ENCODE data around the gene GPRIN2.

The GPRIN2 gene

GRCh38 chr10:46548498-46549090 is 7.9 kb downstream of the GPRIN2 start:
- DNase-seq = no peak

DNA sequence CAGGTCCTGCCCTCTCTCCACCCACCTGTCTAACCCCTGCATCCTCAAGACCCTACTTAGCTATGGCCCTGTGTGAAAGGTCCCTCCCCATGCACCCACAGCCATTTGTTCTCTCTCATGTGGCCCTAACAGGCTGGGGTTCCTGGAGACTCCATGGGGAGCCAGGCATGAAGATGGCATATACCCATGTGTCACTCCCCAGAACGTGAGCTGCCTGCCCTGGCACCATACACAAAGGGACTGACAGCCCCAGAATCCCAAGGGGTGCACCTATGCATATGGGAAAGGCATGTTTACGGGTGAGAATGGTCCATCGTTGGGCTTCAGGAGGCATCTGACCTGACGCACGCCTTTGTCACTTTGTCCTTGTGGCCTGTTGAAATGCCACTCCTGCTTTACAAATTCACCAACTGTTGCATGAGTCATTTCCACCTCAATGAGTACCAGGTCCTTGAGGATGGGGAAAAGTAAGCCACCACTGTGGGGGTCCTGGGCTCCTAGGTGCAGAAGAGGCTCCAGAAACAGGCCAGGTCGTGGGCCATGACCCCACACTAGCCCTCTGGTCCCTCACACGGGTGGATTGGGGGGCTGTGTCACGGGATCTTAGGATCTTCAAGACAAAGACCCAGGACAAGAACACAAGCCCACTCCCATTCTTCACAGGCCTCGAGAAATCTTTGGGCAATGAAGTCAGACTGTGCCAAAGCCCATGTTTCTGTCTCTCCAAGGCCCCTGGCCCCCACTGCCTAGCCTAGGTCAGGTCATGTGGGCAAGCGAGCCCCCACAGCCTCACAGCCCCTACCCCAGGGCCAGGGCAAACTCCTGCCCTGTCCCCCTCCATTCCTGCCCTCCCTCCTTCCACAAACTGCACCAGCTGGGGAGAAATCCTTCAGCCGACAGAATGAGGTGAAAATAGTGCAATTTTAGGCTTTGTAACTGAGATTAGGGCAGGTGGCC is 8.6 kb downstream of the GPRIN2 start:
- no peak for DNase-seq

DNA sequence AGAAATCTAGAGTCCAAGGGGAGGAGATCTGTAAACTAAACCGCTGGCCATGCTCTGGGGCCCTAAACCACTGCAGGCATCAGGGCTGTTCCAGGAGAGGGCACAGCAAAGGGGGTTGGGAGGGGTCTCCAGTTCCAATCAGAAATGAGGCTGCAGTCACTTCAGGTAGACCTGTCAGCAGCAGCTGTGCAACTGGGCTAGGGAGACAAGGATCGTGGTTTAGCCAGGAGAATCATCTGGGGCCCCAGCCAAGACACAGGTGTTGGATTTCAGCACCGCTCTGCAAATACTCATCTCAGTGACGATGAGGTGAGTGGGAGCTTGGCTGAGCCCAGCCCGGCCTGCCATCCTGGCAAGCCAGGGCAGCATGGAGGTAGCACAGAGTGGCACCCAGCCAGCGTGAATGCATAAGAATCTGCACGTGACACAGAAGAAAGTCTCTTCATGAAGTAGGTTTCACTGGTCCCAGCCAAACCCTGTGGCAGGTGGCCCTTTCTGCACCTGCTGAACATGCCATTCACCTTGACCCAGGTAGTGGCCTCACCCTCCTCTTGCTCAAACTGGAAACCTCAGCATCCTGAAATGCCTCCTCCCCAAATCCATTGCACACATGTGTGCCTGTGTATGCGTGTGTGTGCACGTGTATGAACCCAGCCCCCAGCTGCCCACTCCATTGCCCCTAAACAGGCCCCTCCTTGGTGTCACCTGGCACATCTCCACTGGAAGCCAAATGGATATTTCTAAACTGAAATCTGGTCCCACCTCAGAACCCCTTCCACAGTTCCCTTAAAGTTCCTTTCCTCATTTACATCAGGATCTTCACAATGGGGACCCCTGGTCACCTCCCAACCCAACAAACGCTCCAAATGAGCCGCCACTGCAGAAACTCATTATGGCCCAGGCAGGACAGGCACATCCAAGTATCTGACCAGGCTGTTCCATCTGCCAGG is 9.6 kb downstream of the GPRIN2 start:
- peak in 1 of 5 experiments; percentile 0 for DNase-seq

GRCh38 chr10:46545861-46546590 is 10.4 kb downstream of the GPRIN2 start:
- DNase-seq = no peak

GRCh38 chr10:46544989-46545791 is 11.3 kb downstream of the GPRIN2 start:
- DNase-seq = peak in 2 of 5 experiments; percentile 0 to 47

- peak in 2 of 5 experiments; percentile 0 to 2 for DNase-seq
These were observed 12.7 kb downstream of the GPRIN2 start for GRCh38 chr10:46543466-46544377.

- peak in 1 of 5 experiments; percentile 3 for DNase-seq
These were observed 13.6 kb downstream of the GPRIN2 start for GRCh38 chr10:46542567-46543465.

DNA sequence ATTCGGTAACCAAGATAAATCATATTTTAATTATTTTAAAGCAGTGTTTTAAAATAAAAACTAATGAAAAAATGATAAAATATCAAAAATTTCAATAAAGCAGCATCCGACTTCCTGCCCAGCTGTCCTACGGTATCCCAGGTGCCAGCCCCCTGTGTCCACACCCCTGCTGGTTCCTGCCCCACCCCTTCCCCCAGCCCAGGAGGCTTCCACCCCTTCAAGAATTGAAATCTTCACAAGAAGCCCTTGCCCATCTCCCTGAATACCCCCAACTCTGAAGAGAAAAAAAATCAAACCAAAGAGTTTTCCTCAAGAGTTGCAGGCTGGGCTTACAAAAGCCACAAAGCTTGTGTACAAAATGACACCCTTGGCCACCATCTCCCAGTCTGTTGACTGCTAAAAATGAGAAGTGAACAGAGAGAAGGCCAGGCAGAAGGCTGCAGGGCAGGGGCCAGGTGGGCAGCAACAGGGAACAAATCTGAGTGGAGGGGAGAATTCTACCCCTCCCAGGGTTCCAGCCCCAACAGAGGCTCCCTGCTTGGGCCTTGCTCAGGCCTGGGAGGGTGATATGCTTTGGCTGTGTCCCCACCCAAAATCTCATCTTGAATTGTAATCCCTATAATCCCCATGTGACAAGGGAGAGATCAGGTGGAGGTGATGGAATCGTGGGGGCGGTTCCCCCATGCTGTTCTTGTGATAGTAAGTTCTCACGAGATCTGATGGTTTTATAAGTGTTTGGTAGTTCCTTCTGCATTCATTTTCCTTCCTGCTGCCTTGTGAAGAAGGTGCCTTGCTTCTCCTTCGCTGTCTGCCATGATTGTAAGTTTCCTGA is 14.5 kb downstream of the GPRIN2 start:
- DNase-seq = peak in 2 of 5 experiments; percentile 0 to 1

DNA sequence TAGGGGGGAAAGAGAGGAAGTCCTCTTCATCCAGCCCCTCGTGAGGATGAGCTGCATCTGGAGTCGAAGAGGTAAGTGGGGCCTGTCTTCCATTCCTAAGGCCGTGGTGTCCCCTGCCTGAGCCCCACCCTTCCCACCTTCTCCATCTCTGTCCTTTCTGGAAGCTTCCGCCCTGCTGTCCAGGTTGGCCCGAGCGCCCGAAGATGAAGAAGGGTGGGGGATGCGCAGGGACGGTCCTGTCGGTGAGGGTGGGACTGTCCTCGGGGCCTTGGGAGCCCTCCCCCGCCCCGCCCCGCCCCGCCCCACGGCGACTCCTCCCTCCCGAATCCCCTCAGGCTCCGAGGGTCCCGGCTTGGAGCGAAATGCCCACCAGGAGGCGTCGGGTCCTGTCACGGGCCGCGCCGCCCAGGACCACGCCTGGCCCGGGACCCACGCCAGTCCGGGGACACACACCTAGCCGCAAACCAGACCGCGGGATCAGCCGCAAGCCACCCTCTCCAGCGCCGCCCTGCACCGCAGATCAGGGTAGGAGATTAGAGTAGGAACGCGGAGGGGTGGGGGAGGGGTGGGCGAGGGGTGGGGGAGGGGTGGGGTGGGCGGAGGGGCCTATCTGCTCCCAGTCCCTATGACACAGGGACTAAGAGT is 15.3 kb downstream of the GPRIN2 start:
- peak in 2 of 5 experiments; percentile 3 to 57 for DNase-seq

DNA sequence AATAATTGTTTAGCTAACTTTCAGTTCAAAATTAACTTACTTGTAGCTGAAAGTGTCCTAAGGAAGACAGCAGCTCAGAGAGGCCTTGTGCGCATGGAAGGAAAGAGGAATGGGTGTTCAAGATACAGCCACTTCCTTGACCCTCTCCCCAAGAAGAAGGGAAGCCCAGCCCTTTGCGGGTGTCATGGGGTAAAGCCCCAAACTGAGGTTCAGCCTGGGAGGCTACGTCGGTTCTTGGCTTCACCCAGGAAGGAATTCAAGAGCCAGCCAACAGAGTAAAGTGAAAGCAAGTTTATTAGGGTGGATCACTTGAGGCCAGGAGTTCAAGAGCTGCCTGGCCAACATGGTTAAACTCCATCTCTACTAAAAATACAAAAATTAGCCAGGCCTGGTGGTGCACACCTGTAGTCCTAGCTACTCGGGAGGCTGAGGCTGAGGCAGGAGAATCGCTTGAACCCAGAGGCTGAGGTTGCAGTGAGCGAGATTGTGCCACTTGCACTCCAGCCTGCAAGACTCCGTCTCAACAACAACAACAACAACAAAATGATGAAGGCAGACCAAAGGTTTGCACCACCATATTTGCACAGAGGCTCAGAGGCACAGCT is 15.9 kb downstream of the GPRIN2 start:
- no peak for DNase-seq

- DNase-seq = no peak
These were observed 16.7 kb downstream of the GPRIN2 start for GRCh38 chr10:46539596-46540411.

DNA sequence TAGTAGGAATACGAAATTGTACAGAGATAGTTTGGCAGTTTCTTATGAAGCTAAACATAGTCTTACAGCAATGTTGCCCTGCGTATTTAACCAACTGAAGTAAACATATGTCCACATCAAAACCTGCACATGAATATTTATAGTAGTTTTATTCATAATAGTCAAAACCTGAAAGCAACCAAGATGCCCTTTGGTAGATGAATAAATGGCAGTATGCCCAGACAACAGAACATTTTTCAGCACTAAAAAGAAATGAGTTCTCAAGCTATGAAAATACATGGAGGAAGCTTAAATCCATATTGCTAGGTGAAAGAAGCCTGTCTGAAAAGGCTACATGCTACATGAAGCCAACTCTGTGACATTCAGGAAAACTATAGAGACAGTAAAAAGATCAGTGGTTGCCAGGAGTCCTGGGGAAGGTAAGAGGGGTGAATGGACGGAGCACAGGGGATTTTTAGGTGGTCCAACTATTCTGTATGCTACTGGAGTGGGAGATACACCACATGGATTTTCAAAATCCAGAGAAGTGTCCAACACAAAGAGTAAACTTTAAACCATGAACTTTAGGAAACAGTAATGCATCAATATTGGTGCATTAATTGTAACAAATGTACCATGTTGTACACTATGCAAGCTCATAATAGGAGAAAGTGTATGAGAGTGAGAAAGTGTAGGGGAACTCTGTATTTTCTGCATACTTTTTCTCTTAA is 17.6 kb downstream of the GPRIN2 start:
- no peak for DNase-seq

DNA sequence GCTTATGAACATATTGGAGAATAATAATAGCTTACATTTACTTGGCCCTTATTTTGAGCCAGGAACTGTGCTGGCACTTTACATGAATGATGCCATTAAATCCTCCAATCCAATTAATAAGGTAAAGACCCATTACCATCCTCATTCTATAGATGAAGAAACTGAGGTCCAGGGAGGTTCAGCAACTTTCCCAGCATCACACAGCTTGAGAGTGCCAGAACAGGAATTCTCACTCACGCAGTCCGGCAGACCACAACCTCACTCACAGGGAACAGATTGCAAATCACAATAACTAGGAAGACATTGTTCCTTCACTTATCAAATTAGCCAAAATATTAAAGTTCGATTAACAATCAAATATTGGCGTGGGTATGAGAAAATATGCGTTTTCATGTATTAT is 18.3 kb downstream of the GPRIN2 start:
- DNase-seq = no peak

- no peak for DNase-seq
These were observed 19.1 kb downstream of the GPRIN2 start for GRCh38 chr10:46537309-46537708.

DNA sequence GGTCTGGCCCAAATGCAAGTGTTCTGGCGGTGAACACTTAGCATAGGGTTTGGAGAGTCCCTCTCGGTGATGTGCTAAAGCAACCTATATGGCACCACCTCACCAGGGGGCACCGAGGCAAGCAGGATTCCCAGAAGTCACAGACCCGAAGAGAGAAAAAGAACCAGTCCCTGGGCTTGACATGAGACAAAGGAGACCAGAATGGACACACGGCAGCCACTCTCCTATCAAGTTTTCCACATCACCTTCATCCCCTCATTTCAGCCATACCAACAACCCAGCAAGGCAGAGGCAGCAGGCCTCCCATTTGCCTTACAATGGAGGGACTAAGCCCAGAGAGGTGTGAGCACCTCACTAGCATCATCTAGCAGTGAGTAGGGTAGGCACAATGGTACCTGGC is 19.7 kb downstream of the GPRIN2 start:
- DNase-seq = peak in 1 of 5 experiments; percentile 0

Data from T-helper 2 cell (primary cell).